IMR-90 (cell line): ENCODE results near the gene CDKN1C. TPM values are rescaled to one million over a fixed set of nuclear protein-coding genes. Genes with fewer than 3 reads are reported as not detected.
A peak's percentile ranks its signal among the peaks of the same experiment; 100 is the strongest.

Source experiments
- ATAC-seq: fragments of 200-7000 bp; cut with Tn5 transposase; 2 replicates; pipeline ENCODE4 v1.9.1; 2020; ENCODE audit warnings: low read depth, mild to moderate bottlenecking, moderate library complexity
- BruUV-seq: library from RNA; stranded (reverse); fragments of 400-500 nt; replicated peaks from 2 replicates; lab custom pipeline; 2021; lab: Mats Ljungman, UMichigan
- CTCF ChIA-PET: fragments of 300-600 bp; formaldehyde crosslinking; extraction: SDS; loops from one replicate; lab custom pipeline; 2021; ENCODE audit warnings: antibody characterized with exemption; lab: Yijun Ruan, JAX
- POLR2A ChIA-PET: fragments of 300-600 bp; sonication (Branson Sonifier 250); formaldehyde crosslinking; loops from one replicate; lab custom pipeline; 2022; ENCODE audit warnings: antibody characterized with exemption; ENCODE audit not compliant: unreplicated experiment; lab: Charles Lee
- DNase-seq: peaks from one replicate; pipeline ENCODE4 v3.0.0; 2013
- H2AFZ ChIP-seq: replicated peaks from 2 replicates; pipeline ENCODE3; 2013; ENCODE audit warnings: low read length, mild to moderate bottlenecking; ENCODE audit not compliant: poor library complexity
- H2AK5ac ChIP-seq: 2 replicates; pipeline ENCODE4 v1.6.1; 2013; ENCODE audit warnings: low read depth, low read length, inconsistent platforms
- H2AK9ac ChIP-seq: replicated peaks from 2 replicates; pipeline ENCODE3; 2013; ENCODE audit warnings: mild to moderate bottlenecking, low read depth, low read length, moderate library complexity; ENCODE audit not compliant: poor library complexity
- H2BK120ac ChIP-seq: 2 replicates; pipeline ENCODE4 v1.6.1; 2013; ENCODE audit warnings: low read depth, low read length, inconsistent platforms
- H2BK15ac ChIP-seq: 3 replicates; pipeline ENCODE4 v1.6.1; 2013; ENCODE audit warnings: low read depth, low read length, inconsistent platforms
- H2BK20ac ChIP-seq: 2 replicates; pipeline ENCODE4 v1.6.1; 2013; ENCODE audit warnings: low read depth, mild to moderate bottlenecking, inconsistent platforms, low read length, moderate library complexity
- H2BK5ac ChIP-seq: 2 replicates; pipeline ENCODE4 v1.6.1; 2013; ENCODE audit warnings: mild to moderate bottlenecking, low read depth, low read length, inconsistent platforms; ENCODE audit not compliant: poor library complexity, severe bottlenecking
- H3K14ac ChIP-seq: replicated peaks from 2 replicates; pipeline ENCODE4 v1.6.1; 2013; ENCODE audit warnings: low read depth, low read length, inconsistent platforms
- H3K18ac ChIP-seq: 2 replicates; pipeline ENCODE4 v1.6.1; 2013; ENCODE audit warnings: low read depth, low read length, control low read depth
- H3K23ac ChIP-seq: 2 replicates; pipeline ENCODE4 v1.6.1; 2013; ENCODE audit warnings: low read depth, low read length, inconsistent platforms
- H3K27ac ChIP-seq: 2 replicates; pipeline ENCODE4 v1.5.1; 2013; ENCODE audit warnings: mild to moderate bottlenecking, control low read depth, low read length; ENCODE audit not compliant: insufficient read depth
- H3K27me3 ChIP-seq: 2 replicates; pipeline ENCODE4 v1.6.1; 2013; ENCODE audit warnings: low read length; ENCODE audit not compliant: control insufficient read depth, insufficient read depth
- H3K36me3 ChIP-seq: 2 replicates; pipeline ENCODE4 v1.6.1; 2013; ENCODE audit warnings: low read length, mixed read lengths; ENCODE audit not compliant: control insufficient read depth, insufficient read depth
- H3K4ac ChIP-seq: 2 replicates; pipeline ENCODE4 v1.6.1; 2013; ENCODE audit warnings: low read depth, low read length, inconsistent platforms
- H3K4me1 ChIP-seq: 2 replicates; pipeline ENCODE4 v1.6.1; 2013; ENCODE audit warnings: low read length, mixed read lengths; ENCODE audit not compliant: control insufficient read depth, insufficient read depth
- H3K4me2 ChIP-seq: 2 replicates; pipeline ENCODE4 v1.6.1; 2013; ENCODE audit warnings: low read depth, mild to moderate bottlenecking, control low read depth, low read length, moderate library complexity
- H3K4me3 ChIP-seq: 2 replicates; pipeline ENCODE4 v1.5.1; 2013; ENCODE audit warnings: low read depth, mild to moderate bottlenecking, control low read depth, low read length, moderate library complexity; ENCODE audit not compliant: insufficient read depth
- H3K56ac ChIP-seq: 2 replicates; pipeline ENCODE4 v1.6.1; 2013; ENCODE audit warnings: low read length, inconsistent platforms; ENCODE audit not compliant: insufficient read depth; ENCODE audit errors: extremely low read depth
- H3K79me1 ChIP-seq, 2 experiments: 2 replicates each; pipeline ENCODE4 v1.6.1; 2013; ENCODE audit warnings: low read length in 2 of 2, inconsistent platforms in 1 of 2, low read depth in 1 of 2
- H3K9ac ChIP-seq: 2 replicates; pipeline ENCODE4 v1.6.1; 2013; ENCODE audit warnings: low read depth, low read length, control low read depth
- H3K9me1 ChIP-seq: 2 replicates; pipeline ENCODE4 v1.6.1; 2013; ENCODE audit warnings: low read length, inconsistent platforms; ENCODE audit not compliant: insufficient read depth
- H3K9me3 ChIP-seq: 2 replicates; pipeline ENCODE4 v1.6.1; 2013; ENCODE audit warnings: low read length; ENCODE audit not compliant: control insufficient read depth, insufficient read depth
- H4K20me1 ChIP-seq: 2 replicates; pipeline ENCODE4 v1.6.1; 2013; ENCODE audit warnings: low read length, inconsistent platforms; ENCODE audit not compliant: insufficient read depth
- H4K5ac ChIP-seq: 2 replicates; pipeline ENCODE4 v1.6.1; 2013; ENCODE audit warnings: mild to moderate bottlenecking, low read depth, low read length, control low read depth
- H4K8ac ChIP-seq, 2 experiments: 2 replicates each; pipeline ENCODE4 v1.6.1; 2013; ENCODE audit warnings: low read depth in 2 of 2, low read length in 2 of 2, control low read depth in 1 of 2, inconsistent platforms in 1 of 2
- H4K91ac ChIP-seq: 2 replicates; pipeline ENCODE4 v1.6.1; 2013; ENCODE audit warnings: low read depth, low read length, inconsistent platforms; ENCODE audit not compliant: insufficient read depth
- BHLHE40 ChIP-seq: fragments of 150-350 bp; IDR thresholded peaks from 2 replicates; pipeline ENCODE4 v1.6.1; 2016; ENCODE audit warnings: mild to moderate bottlenecking, low read depth, low read length
- CTCF ChIP-seq: conservative IDR thresholded peaks from 2 replicates; pipeline ENCODE4 v1.5.1; 2012; ENCODE audit warnings: mild to moderate bottlenecking, low read depth, low read length, improper control_type of control experiment
- NFE2L2 ChIP-seq: fragments of 150-350 bp; IDR thresholded peaks from 2 replicates; pipeline ENCODE4 v1.6.1; 2016; ENCODE audit warnings: low read depth, mild to moderate bottlenecking, low read length
- SMC3 ChIP-seq: fragments of 150-350 bp; IDR thresholded peaks from 2 replicates; pipeline ENCODE4 v1.6.1; 2016; ENCODE audit warnings: low read depth, mild to moderate bottlenecking, antibody characterized with exemption, low read length, moderate library complexity
- WGBS, 2 experiments: methylation state at CpG; one replicate each; pipeline versions ENCODE4 v1.1.5 to v1.1.7; 2013; ENCODE audit warnings: missing lambda C conversion rate in 2 of 2; ENCODE audit not compliant: insufficient read length in 1 of 2; ENCODE audit errors: extremely low coverage in 2 of 2; 5-methylcytosine and 5-hydroxymethylcytosine counted together
- dilution Hi-C: fragments of 300-500 bp; cut with HindIII; formaldehyde crosslinking; loops from one replicate; pipeline ENCODE4 v1.14.3; 2018; ENCODE audit warnings: low sequenced_read_pairs; ENCODE audit not compliant: unreplicated experiment
- in situ Hi-C: fragments of 300-500 bp; cut with MboI; formaldehyde crosslinking; loops from 3 replicates; pipeline ENCODE4 v1.14.3; 2019; ENCODE audit warnings: low sequenced_read_pairs, inconsistent platforms, mixed read lengths
- intact Hi-C: fragments of 100-400 bp; cut with micrococcal nuclease; formaldehyde crosslinking; loops from 2 replicates; pipeline ENCODE4 v1.10.0; 2022
- polyA plus RNA-seq, 3 experiments: library from polyadenylated mRNA; depleted of rRNA; stranded (reverse); fragments of >200 nt; gene quantifications; 2 replicates each; pipeline ENCODE4 v1.2.3, GENCODE V29; 2012; ENCODE audit warnings: low replicate concordance in 1 of 3
- total RNA-seq: library from RNA; depleted of rRNA; stranded (reverse); fragments of >200 nt; gene quantifications from 2 replicates; pipeline ENCODE4 v1.2.3, GENCODE V29; 2012

The CDKN1C gene
- total and polyA plus RNA-seq, 2 of the 4 experiments (the other 2 are of a cell fraction) = 1.6 to 3.0 TPM

DNA sequence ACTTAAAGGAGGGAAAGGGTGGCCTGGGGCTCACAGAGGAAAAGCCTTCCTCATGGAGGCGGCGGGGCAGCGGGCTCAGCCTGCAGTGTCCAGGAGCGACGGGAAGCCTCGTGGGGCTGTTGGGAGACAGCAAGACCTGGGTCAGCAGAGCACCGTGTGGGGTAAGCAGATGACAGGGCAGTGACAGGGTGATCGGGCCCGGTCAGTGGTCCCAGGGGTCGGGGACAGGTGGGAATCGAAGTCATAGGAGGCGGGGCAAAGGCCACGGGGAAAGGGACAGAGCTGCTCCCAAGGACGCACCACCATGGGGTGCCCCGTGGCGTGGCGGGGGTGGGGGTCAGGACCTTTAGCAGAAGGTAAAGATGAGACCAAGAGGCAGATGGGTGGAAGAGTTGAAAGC, 49.8 kb downstream of the CDKN1C start:
- no peak overlapping the region for H3K4me2 ChIP-seq
- H2AK9ac ChIP-seq = peak overlapping the region; percentile 42
- WGBS, 2 experiments = 81% methylated on average over 11 of the region's 17 CpGs; no CpG with 5 or more reads in 1 of the 2 experiments
- no peak overlapping the region for H3K4ac ChIP-seq
- H2BK120ac ChIP-seq = no peak overlapping the region
- no peak overlapping the region for H3K18ac ChIP-seq
- no peak for DNase-seq
- H3K4me1 ChIP-seq = peaks cover 2% of the 10 kb centered on the region; the same call in 1 of the 2 replicates
- H4K20me1 ChIP-seq = no peaks in the 10 kb centered on the region
- no peak for TF ChIP-seq CTCF
- TF ChIP-seq BHLHE40 = no peak
- no peak for TF ChIP-seq NFE2L2
- TF ChIP-seq SMC3 = no peak
- no peak overlapping the region for H3K4me3 ChIP-seq
- H3K36me3 ChIP-seq = no peaks in the 10 kb centered on the region
- H4K8ac ChIP-seq = no peak overlapping the region
- no peak overlapping the region for H2BK5ac ChIP-seq
- no TSS peak for BruUV-seq
- no peak for ATAC-seq
- no peak overlapping the region for H3K56ac ChIP-seq
- POLR2A ChIA-PET = no interaction called here
- H2AK5ac ChIP-seq = no peak overlapping the region
- no peak overlapping the region for H3K14ac ChIP-seq
- no peaks in the 10 kb centered on the region for H3K79me1 ChIP-seq
- H3K9me1 ChIP-seq = no peaks in the 10 kb centered on the region
- CTCF ChIA-PET = no interaction called here
- no peak overlapping the region for H4K5ac ChIP-seq
- no peak overlapping the region for H3K23ac ChIP-seq
- H3K27me3 ChIP-seq = peaks cover 22% of the 10 kb centered on the region
- no peak overlapping the region for H3K27ac ChIP-seq
- H3K9ac ChIP-seq = no peak overlapping the region
- peak overlapping the region; percentile 32 for H2AFZ ChIP-seq
- H2BK20ac ChIP-seq = no peak overlapping the region
- H3K9me3 ChIP-seq = no peaks in the 10 kb centered on the region
- intact Hi-C loops (no loop called here), in situ Hi-C loops (no loop called here), dilution Hi-C loops (no loop called here)
- H2BK15ac ChIP-seq = no peak overlapping the region
- H4K91ac ChIP-seq = no peak overlapping the region
